Measurements from ENCODE around the gene GPR143. TPM values are rescaled to one million over a fixed set of nuclear protein-coding genes. Genes with fewer than 3 reads are reported as not detected.

GPR143 gene
- total RNA-seq, 2 donors from 2014 or later = 11.7 to 13.5 TPM

GRCh38 chrX:9693307-9694001, 72.2 kb downstream of the GPR143 start:
- no peak overlapping the region for H3K4me3 ChIP-seq (ENCODE audit: low read length)
- peaks cover 8% of the 10 kb centered on the region for H3K36me3 ChIP-seq (ENCODE audit: control insufficient read depth, insufficient read depth, low read length)
- Mint-ChIP-seq H3K4me1 (no peaks in the 10 kb centered on the region), H3K36me3 (ENCODE audit: low read depth) (peaks cover 41% of the 10 kb centered on the region), H3K4me3 (no peak overlapping the region), H3K27me3 (ENCODE audit: insufficient read depth) (no peaks in the 10 kb centered on the region), H3K27ac (no peak overlapping the region), H3K9me3 (peaks cover 53% of the 10 kb centered on the region)
- TF ChIP-seq, protein P1, sequence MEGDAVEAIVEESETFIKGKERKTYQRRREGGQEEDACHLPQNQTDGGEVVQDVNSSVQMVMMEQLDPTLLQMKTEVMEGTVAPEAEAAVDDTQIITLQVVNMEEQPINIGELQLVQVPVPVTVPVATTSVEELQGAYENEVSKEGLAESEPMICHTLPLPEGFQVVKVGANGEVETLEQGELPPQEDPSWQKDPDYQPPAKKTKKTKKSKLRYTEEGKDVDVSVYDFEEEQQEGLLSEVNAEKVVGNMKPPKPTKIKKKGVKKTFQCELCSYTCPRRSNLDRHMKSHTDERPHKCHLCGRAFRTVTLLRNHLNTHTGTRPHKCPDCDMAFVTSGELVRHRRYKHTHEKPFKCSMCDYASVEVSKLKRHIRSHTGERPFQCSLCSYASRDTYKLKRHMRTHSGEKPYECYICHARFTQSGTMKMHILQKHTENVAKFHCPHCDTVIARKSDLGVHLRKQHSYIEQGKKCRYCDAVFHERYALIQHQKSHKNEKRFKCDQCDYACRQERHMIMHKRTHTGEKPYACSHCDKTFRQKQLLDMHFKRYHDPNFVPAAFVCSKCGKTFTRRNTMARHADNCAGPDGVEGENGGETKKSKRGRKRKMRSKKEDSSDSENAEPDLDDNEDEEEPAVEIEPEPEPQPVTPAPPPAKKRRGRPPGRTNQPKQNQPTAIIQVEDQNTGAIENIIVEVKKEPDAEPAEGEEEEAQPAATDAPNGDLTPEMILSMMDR (conservative IDR thresholded peaks at IDR 0.05) = no peak
- no peaks in the 10 kb centered on the region for H3K9me3 ChIP-seq (ENCODE audit: control insufficient read depth, low read length)
- H3K27me3 ChIP-seq (ENCODE audit: control insufficient read depth, insufficient read depth, low read length, poor library complexity, severe bottlenecking) = no peaks in the 10 kb centered on the region
- no peaks in the 10 kb centered on the region for H3K4me1 ChIP-seq (ENCODE audit: control insufficient read depth, insufficient read depth, low read length)
- DNase-seq = no peak
- 93 to 100% methylated on average over 1 to 10 of the region's 12 CpGs for WGBS, 2 experiments (ENCODE audit: insufficient coverage in 1 of 2, insufficient read length in 1 of 2)
- no peak overlapping the region for H3K9ac ChIP-seq (ENCODE audit: extremely low read depth, low read length, poor library complexity, severe bottlenecking)
- H3K27ac ChIP-seq (ENCODE audit: low read depth, low read length) = no peak overlapping the region

DNA sequence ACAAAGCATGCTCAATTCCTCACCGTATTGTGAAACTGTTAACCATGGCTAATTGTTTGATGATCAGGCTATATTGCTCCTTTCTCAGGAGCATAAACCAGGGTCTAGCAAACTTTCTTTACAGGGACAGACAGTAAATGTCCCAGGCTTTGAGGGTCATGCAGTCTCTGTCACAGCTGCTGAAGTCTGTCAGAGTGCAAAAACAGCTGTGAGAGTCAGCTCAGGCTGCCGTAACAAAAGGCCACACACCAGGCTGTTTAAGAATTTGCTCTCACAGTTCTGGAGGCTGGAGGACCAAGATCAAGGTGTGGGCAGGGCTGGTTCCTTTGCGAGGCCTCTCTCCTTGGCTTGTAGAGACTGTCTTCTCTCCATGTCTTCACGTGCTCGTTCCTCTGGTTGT, 75.6 kb downstream of the GPR143 start:
- TF ChIP-seq, protein P1 (conservative IDR thresholded peaks at IDR 0.05) = no peak
- Histone ChIP-seq H3K9me3 (ENCODE audit: control insufficient read depth, low read length) (no peaks in the 10 kb centered on the region), H3K9ac (ENCODE audit: extremely low read depth, low read length, poor library complexity, severe bottlenecking) (no peak overlapping the region), H3K4me1 (ENCODE audit: control insufficient read depth, insufficient read depth, low read length) (no peaks in the 10 kb centered on the region), H3K4me3 (ENCODE audit: low read length) (no peak overlapping the region), H3K27me3 (ENCODE audit: control insufficient read depth, insufficient read depth, low read length, poor library complexity, severe bottlenecking) (no peaks in the 10 kb centered on the region), H3K36me3 (ENCODE audit: control insufficient read depth, insufficient read depth, low read length) (peaks cover 8% of the 10 kb centered on the region), H3K27ac (ENCODE audit: low read depth, low read length) (no peak overlapping the region)
- no peak overlapping the region for H3K27ac Mint-ChIP-seq
- H3K9me3 Mint-ChIP-seq = peaks cover 61% of the 10 kb centered on the region
- 92 to 97% methylated on average over 5 of the region's 5 CpGs for WGBS, 2 experiments (ENCODE audit: insufficient coverage in 1 of 2, insufficient read length in 1 of 2)
- H3K27me3 Mint-ChIP-seq (ENCODE audit: insufficient read depth) = no peaks in the 10 kb centered on the region
- H3K36me3 Mint-ChIP-seq (ENCODE audit: low read depth) = peaks cover 40% of the 10 kb centered on the region
- no peak for DNase-seq
- H3K4me3 Mint-ChIP-seq = no peak overlapping the region
- H3K4me1 Mint-ChIP-seq = no peaks in the 10 kb centered on the region

GRCh38 chrX:9688833-9689232, 76.8 kb downstream of the GPR143 start:
- 98 to 100% methylated on average over 2 to 24 of the region's 24 CpGs for WGBS, 2 experiments (ENCODE audit: insufficient coverage in 1 of 2, insufficient read length in 1 of 2)

More at GRCh38 chrX:9688833-9689232, 76.8 kb downstream of the GPR143 start:
- DNase-seq = no peak
- Histone ChIP-seq H3K27ac (ENCODE audit: low read depth, low read length) (no peak overlapping the region), H3K4me3 (ENCODE audit: low read length) (no peak overlapping the region), H3K4me1 (ENCODE audit: control insufficient read depth, insufficient read depth, low read length) (no peaks in the 10 kb centered on the region), H3K9me3 (ENCODE audit: control insufficient read depth, low read length) (no peaks in the 10 kb centered on the region), H3K9ac (ENCODE audit: extremely low read depth, low read length, poor library complexity, severe bottlenecking) (no peak overlapping the region), H3K36me3 (ENCODE audit: control insufficient read depth, insufficient read depth, low read length) (peaks cover 8% of the 10 kb centered on the region), H3K27me3 (ENCODE audit: control insufficient read depth, insufficient read depth, low read length, poor library complexity, severe bottlenecking) (no peaks in the 10 kb centered on the region)
- TF ChIP-seq, protein P1 (conservative IDR thresholded peaks at IDR 0.05) = no peak
- H3K9me3 Mint-ChIP-seq = peaks cover 59% of the 10 kb centered on the region
- no peak overlapping the region for H3K4me3 Mint-ChIP-seq
- H3K27me3 Mint-ChIP-seq (ENCODE audit: insufficient read depth) = no peaks in the 10 kb centered on the region
- H3K4me1 Mint-ChIP-seq = no peaks in the 10 kb centered on the region
- H3K36me3 Mint-ChIP-seq (ENCODE audit: low read depth) = peaks cover 39% of the 10 kb centered on the region
- H3K27ac Mint-ChIP-seq = no peak overlapping the region

Data from endodermal cell (in vitro differentiated cells).